Motor neuron (in vitro differentiated cells): Measurements from ENCODE around the gene FAM120B. TPM values are rescaled to one million over a fixed set of nuclear protein-coding genes. Genes with fewer than 3 reads are reported as not detected.
A peak's percentile ranks its signal among the peaks of the same experiment; 100 is the strongest.

Experiments
- ATAC-seq, 8 experiments: fragments of 200-7000 bp; cut with Tn5 transposase; replicated peaks in 6 of 8; 2 replicates each; pipeline ENCODE4 v1.8.0; 2021; ENCODE audit warnings: mild to moderate bottlenecking in 8 of 8, moderate library complexity in 8 of 8
- H3K27ac ChIP-seq, 2 donors: fragments of 250-450 bp; sonication (Bioruptor Pico); 2 replicates each; pipeline ENCODE4 v1.9.0; 2021; ENCODE audit warnings: antibody characterized with exemption in 2 of 2, mild to moderate bottlenecking in 2 of 2, moderate library complexity in 1 of 2
- H3K4me1 ChIP-seq, 2 donors: fragments of 250-450 bp; sonication (Bioruptor Pico); replicated peaks in 1 of 2; 2 replicates each; pipeline ENCODE4 v1.6.1; 2021; ENCODE audit warnings: antibody characterized with exemption in 2 of 2, mild to moderate bottlenecking in 2 of 2, moderate library complexity in 1 of 2
- H3K4me3 ChIP-seq, 5 donors: fragments of 250-450 bp; sonication (Bioruptor Pico); 2 replicates each; pipeline ENCODE4 v1.9.0; 2021; ENCODE audit warnings: antibody characterized with exemption in 5 of 5, mild to moderate bottlenecking in 5 of 5, moderate library complexity in 4 of 5
- WGBS, 10 experiments: fragments of 450-650 bp; shearing (Covaris generic); methylation state at CpG; one replicate each; pipeline ENCODE4 v1.0.0; 2022; 5-methylcytosine and 5-hydroxymethylcytosine counted together
- in situ Hi-C, 9 experiments: fragments of 400-800 bp; cut with MboI; loops; one replicate each; pipeline ENCODE4 v1.15.0; 2021; ENCODE audit warnings: low sequenced_read_pairs in 9 of 9, low pct_unique_long_range_greater_than_20kb in 2 of 9; ENCODE audit not compliant: unreplicated experiment in 9 of 9
- total RNA-seq, 8 experiments: library from RNA; unstranded; fragments of 300-600 nt; gene quantifications; 2 replicates each; pipeline versions ENCODE4 v1.2.3 to v1.2.4, GENCODE V29; 2022

Gene FAM120B
- total RNA-seq, 8 experiments from 2014 or later = 15.9 to 35.4 (median 22.2) TPM

GRCh38 chr6:170450916-170451761, 144.6 kb downstream of the FAM120B start:
- 57 to 100% (median 80%) methylated on average over 1 to 9 of the region's 20 CpGs; no CpG with 5 or more reads in 1 of the 10 experiments for WGBS, 10 experiments
- peak in 4 of 8 experiments; percentile 7 to 30 (median 21) for ATAC-seq
- in situ Hi-C loops = no loop called here

GRCh38 chr6:170451762-170452651, 145.4 kb downstream of the FAM120B start:
- Histone ChIP-seq H3K27ac (no peak overlapping the region), H3K4me1 (peaks cover 38 to 44% of the 10 kb centered on the region in 2 donors), H3K4me3 (no peak overlapping the region)
- in situ Hi-C loops = no loop called here
- no peak for ATAC-seq
- WGBS, 10 experiments = 25 to 97% (median 89%) methylated on average over 2 to 10 of the region's 20 CpGs; no CpG with 5 or more reads in 6 of the 10 experiments

More at GRCh38 chr6:170450916-170451761, 144.6 kb downstream of the FAM120B start:
- Histone ChIP-seq H3K4me3 (no peak overlapping the region), H3K4me1 (peaks cover 38 to 44% of the 10 kb centered on the region in 2 donors), H3K27ac (no peak overlapping the region)

GRCh38 chr6:170452767-170453545, 146.4 kb downstream of the FAM120B start:
- in situ Hi-C loops = no loop called here
- ATAC-seq = no peak
- H3K27ac ChIP-seq = no peak overlapping the region
- H3K4me1 ChIP-seq = peaks cover 38 to 44% of the 10 kb centered on the region in 2 donors
- H3K4me3 ChIP-seq = no peak overlapping the region
- 53 to 100% (median 84%) methylated on average over 1 to 3 of the region's 8 CpGs; no CpG with 5 or more reads in 2 of the 10 experiments for WGBS, 10 experiments

GRCh38 chr6:170453586-170454511, 147.3 kb downstream of the FAM120B start:
- Histone ChIP-seq H3K27ac (no peak overlapping the region), H3K4me1 (peaks cover 31 to 36% of the 10 kb centered on the region in 2 donors), H3K4me3 (no peak overlapping the region)
- WGBS, 10 experiments = 32 to 97% (median 62%) methylated on average over 6 to 12 of the region's 26 CpGs; no CpG with 5 or more reads in 5 of the 10 experiments
- no peak for ATAC-seq
- in situ Hi-C loops = no loop called here

GRCh38 chr6:170454512-170455285, 148.1 kb downstream of the FAM120B start:
- in situ Hi-C loops = no loop called here
- WGBS, 10 experiments = 47 to 86% (median 60%) methylated on average over 1 to 13 of the region's 18 CpGs; no CpG with 5 or more reads in 3 of the 10 experiments
- Histone ChIP-seq H3K4me1 (peaks cover 25 to 28% of the 10 kb centered on the region in 2 donors), H3K27ac (no peak overlapping the region), H3K4me3 (no peak overlapping the region)
- peak in 1 of 8 experiments; percentile 60 for ATAC-seq

- no peak for ATAC-seq
- Histone ChIP-seq H3K27ac (no peak overlapping the region), H3K4me3 (no peak overlapping the region), H3K4me1 (peaks cover 22 to 23% of the 10 kb centered on the region in 2 donors)
- in situ Hi-C loops = no loop called here
- WGBS, 10 experiments = 50 to 100% (median 88%) methylated on average over 1 to 14 of the region's 26 CpGs; no CpG with 5 or more reads in 3 of the 10 experiments
Measured at GRCh38 chr6:170455335-170455979, 148.9 kb downstream of the FAM120B start.

GRCh38 chr6:170456334-170456733, 149.8 kb downstream of the FAM120B start:
- 100% methylated on average over 1 of the region's 9 CpGs; no CpG with 5 or more reads in 9 of the 10 experiments for WGBS, 10 experiments
- H3K4me1 ChIP-seq = peaks cover 13 to 14% of the 10 kb centered on the region in 2 donors
- no peak for ATAC-seq
- no peak overlapping the region for H3K4me3 ChIP-seq
- H3K27ac ChIP-seq = no peak overlapping the region
- in situ Hi-C loops = no loop called here

Other genes with a start within 250 kb of the FAM120B start
- gene DLL1, start 15.7 kb upstream of the FAM120B start, total RNA-seq = 10 to 100 TPM in 4 of 8 experiments, 1 to 10 TPM in 4; 2.9 to 85.9 (median 10.7) TPM
- 100 to 1,000 TPM; 172 to 383 (median 231) TPM for gene PSMB1, start 246.5 kb downstream of the FAM120B start, total RNA-seq
- 10 to 100 TPM; 13.7 to 20.8 (median 17.7) TPM for gene TBP, start 247.6 kb downstream of the FAM120B start, total RNA-seq